GM12878 (cell line): ENCODE measurements around the gene MYLK4. TPM values are rescaled to one million over a fixed set of nuclear protein-coding genes. Genes with fewer than 3 reads are reported as not detected.

Source experiments
- ATAC-seq: fragments of 200-7000 bp; cut with Tn5 transposase; 3 replicates; pipeline ENCODE4 v1.9.1; 2020; ENCODE audit warnings: mild to moderate bottlenecking, moderate library complexity
- BruUV-seq: library from RNA; stranded (reverse); fragments of 400-500 nt; replicated peaks from 2 replicates; lab custom pipeline; 2021; lab: Mats Ljungman, UMichigan
- CTCF ChIA-PET: fragments of 300-600 bp; sonication (Branson Sonifier 250); formaldehyde crosslinking; extraction: SDS; loops from one replicate; lab custom pipeline; 2021; ENCODE audit warnings: inconsistent platforms; lab: Yijun Ruan, JAX
- POLR2A ChIA-PET: fragments of 350-600 bp; formaldehyde crosslinking; extraction: SDS; loops from one replicate; lab custom pipeline; 2021; ENCODE audit warnings: inconsistent platforms; lab: Charles Lee
- RAD21 ChIA-PET: fragments of 300-600 bp; sonication (Branson Sonifier 250); formaldehyde crosslinking; loops from one replicate; lab custom pipeline; 2023; ENCODE audit warnings: antibody characterized with exemption; ENCODE audit not compliant: unreplicated experiment; lab: Charles Lee
- SMC1A ChIA-PET: fragments of 300-600 bp; sonication (Branson Sonifier 250); formaldehyde crosslinking; loops from one replicate; lab custom pipeline; 2023; ENCODE audit not compliant: unreplicated experiment, uncharacterized antibody; lab: Charles Lee
- DNase-seq: peaks from one replicate; pipeline ENCODE4 v3.0.0-alpha.2; 2011; ENCODE audit warnings: low read depth, low spot score
- FAIRE-seq: peaks from 3 replicates; lab custom pipeline; 2011; peaks lifted over from hg19 to GRCh38; lab: Jason Lieb, UNC
- H2AFZ ChIP-seq: 2 replicates; pipeline ENCODE4 v1.6.0; 2011; ENCODE audit warnings: low read depth, low read length, control low read depth; ENCODE audit not compliant: control insufficient read depth
- H3K27ac ChIP-seq: 2 replicates; pipeline ENCODE4 v1.5.1; 2011; ENCODE audit warnings: control low read depth; ENCODE audit not compliant: control insufficient read depth, insufficient read depth
- H3K27me3 ChIP-seq, 2 experiments: replicated peaks in 1 of 2; 2 replicates each; pipeline versions ENCODE4 v1.6.0 to v1.6.1; 2011; ENCODE audit warnings: low read length in 1 of 2; ENCODE audit not compliant: control insufficient read depth in 2 of 2, insufficient read depth in 2 of 2
- H3K36me3 ChIP-seq, 2 experiments: 2 replicates each; pipeline ENCODE4 v1.5.1; 2011; ENCODE audit warnings: low read length in 1 of 2; ENCODE audit not compliant: control insufficient read depth in 2 of 2, insufficient read depth in 2 of 2
- H3K4me1 ChIP-seq: 2 replicates; pipeline ENCODE4 v1.6.1; 2011; ENCODE audit warnings: mild to moderate bottlenecking, low read length, moderate library complexity, mixed read lengths; ENCODE audit not compliant: control insufficient read depth, insufficient read depth
- H3K4me2 ChIP-seq: 2 replicates; pipeline ENCODE4 v1.6.0; 2011; ENCODE audit warnings: control low read depth; ENCODE audit not compliant: control insufficient read depth, insufficient read depth
- H3K4me3 ChIP-seq: fragments of 200-600 bp; sonication (generic); 2 replicates; pipeline ENCODE4 v1.5.1; 2016
- H3K79me2 ChIP-seq: 2 replicates; pipeline ENCODE4 v1.6.0; 2011; ENCODE audit warnings: low read length; ENCODE audit not compliant: control insufficient read depth, insufficient read depth
- H3K9ac ChIP-seq: 2 replicates; pipeline ENCODE4 v1.8.0; 2011; ENCODE audit warnings: low read length, control low read depth, mixed read lengths; ENCODE audit not compliant: control insufficient read depth, insufficient read depth
- H3K9me3 ChIP-seq: replicated peaks from 3 replicates; pipeline ENCODE4 v1.5.1; 2011; ENCODE audit warnings: mild to moderate bottlenecking, low read length; ENCODE audit not compliant: control insufficient read depth, insufficient read depth
- H4K20me1 ChIP-seq: 2 replicates; pipeline ENCODE4 v1.6.0; 2011; ENCODE audit not compliant: control insufficient read depth, insufficient read depth
- BCL11A ChIP-seq: IDR thresholded peaks from 2 replicates; pipeline ENCODE4 v1.6.1; 2011; ENCODE audit warnings: low read depth, low read length
- EGR1 ChIP-seq, 2 experiments: IDR thresholded peaks; 1 replicate in 1 of 2; 2 replicates in 1 of 2; pipeline ENCODE4 v1.6.1; 2011 to 2012; ENCODE audit warnings: low read depth in 2 of 2, low read length in 2 of 2, borderline replicate concordance in 1 of 2, mild to moderate bottlenecking in 1 of 2, moderate library complexity in 1 of 2
- ELK1 ChIP-seq: IDR thresholded peaks from 2 replicates; pipeline ENCODE4 v1.6.1; 2012; ENCODE audit warnings: low read depth, low read length, improper control_type of control experiment
- ESRRA ChIP-seq: IDR thresholded peaks from 2 replicates; pipeline ENCODE4 v1.6.1; 2012; ENCODE audit warnings: mild to moderate bottlenecking, low read length, improper control_type of control experiment
- NFXL1 ChIP-seq: fragments of 450-650 bp; IDR thresholded peaks from 2 replicates; pipeline ENCODE4 v1.6.1; 2017; ENCODE audit warnings: antibody characterized with exemption, mild to moderate bottlenecking, borderline replicate concordance
- PBX3 ChIP-seq: IDR thresholded peaks from 2 replicates; pipeline ENCODE4 v1.6.1; 2011; ENCODE audit warnings: mild to moderate bottlenecking, low read depth, low read length, moderate library complexity; ENCODE audit not compliant: insufficient replicate concordance
- SIN3A ChIP-seq: IDR thresholded peaks from 2 replicates; pipeline ENCODE4 v1.6.1; 2012; ENCODE audit warnings: low read depth, low read length, improper control_type of control experiment
- SMC3 ChIP-seq: IDR thresholded peaks from 2 replicates; pipeline ENCODE4 v1.6.1; 2011; ENCODE audit warnings: low read length, improper control_type of control experiment, borderline replicate concordance
- SREBF1 ChIP-seq: IDR thresholded peaks from 2 replicates; pipeline ENCODE4 v1.6.1; 2012; ENCODE audit warnings: mild to moderate bottlenecking, low read length
- WGBS: methylation state at CpG from one replicate; pipeline ENCODE4 v1.1.6; 2016; ENCODE audit warnings: low lambda C conversion rate; ENCODE audit not compliant: insufficient replicate concordance, insufficient coverage; ENCODE audit errors: missing lambda C conversion rate; 5-methylcytosine and 5-hydroxymethylcytosine counted together
- in situ Hi-C: fragments of 300-500 bp; cut with MboI; formaldehyde crosslinking; loops from 9 replicates; pipeline ENCODE4 v1.14.3; 2018; ENCODE audit warnings: mixed read lengths
- intact Hi-C: fragments of 100-400 bp; cut with micrococcal nuclease; formaldehyde crosslinking; loops from one replicate; pipeline ENCODE4 v1.14.2; 2022; ENCODE audit not compliant: unreplicated experiment
- polyA plus RNA-seq, 11 experiments: library from polyadenylated mRNA; depleted of rRNA in 4 of 11; unstranded in 6 of 11; stranded (reverse) in 5 of 11; fragments of >200 nt; fragmentation: Nextera tagmentation in 4 of 11; fragmentation: Illumina TruSeq in 1 of 11; extraction: Ambion mirVana in 4 of 11; extraction: Trizol in 1 of 11; gene quantifications; 1 replicate in 1 of 11; 2 replicates in 10 of 11; pipeline versions ENCODE4 v1.2.1 to v1.2.3, GENCODE V29; 2011 to 2016; ENCODE audit warnings: inconsistent platforms in 2 of 11, missing spikeins in 2 of 11, low read depth in 1 of 11
- total RNA-seq, 4 experiments: library from RNA; depleted of rRNA in 3 of 4; stranded (reverse); fragments of >200 nt in 3 of 4; fragmentation: Illumina TruSeq in 1 of 4; extraction: Trizol in 1 of 4; gene quantifications; 2 replicates each; pipeline versions ENCODE4 v1.2.1 to v1.2.3, GENCODE V29; 2013 to 2021
- TF ChIP-seq, protein P1 (sequence below): fragments of 150-350 bp; IDR thresholded peaks from 2 replicates; pipeline ENCODE4 v1.6.1; 2016; ENCODE audit warnings: low read depth, low read length

MYLK4 gene
- total and polyA plus RNA-seq, 10 of the 15 experiments (the other 5 are each of a cell fraction or from before 2014, with no cell fraction given) = under 0.01 to 0.09 (median 0.05) TPM; not detected in 1

DNA sequence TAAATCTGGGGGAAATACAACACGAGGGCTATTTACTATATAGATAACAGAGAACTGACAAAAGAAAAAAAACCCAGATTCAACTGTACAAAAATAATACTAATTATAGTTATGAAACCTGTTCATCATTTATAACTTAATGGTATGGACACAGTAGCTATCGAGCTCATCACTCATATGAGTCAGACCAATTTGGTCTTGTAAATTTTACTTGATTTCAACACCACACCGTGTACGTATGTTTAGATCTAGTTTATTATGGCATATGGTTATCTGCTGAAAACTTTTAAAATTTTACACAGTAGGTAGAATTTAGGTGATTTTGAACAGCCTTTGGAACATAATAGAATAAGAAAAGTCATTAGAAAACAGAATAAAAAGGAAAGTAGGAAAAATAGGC, 5.5 kb downstream of the MYLK4 start:
- Histone ChIP-seq H2AFZ (no peak overlapping the region), H3K4me3 (no peak overlapping the region), H3K4me2 (no peak overlapping the region), H3K4me1 (no peaks in the 10 kb centered on the region), H4K20me1 (no peaks in the 10 kb centered on the region), H3K27ac (no peak overlapping the region), H3K27me3 (peaks cover 4 to 8% of the 10 kb centered on the region in 2 experiments; a peak in 2 of 4 replicates), H3K9ac (no peak overlapping the region), H3K9me3 (no peaks in the 10 kb centered on the region), H3K79me2 (no peaks in the 10 kb centered on the region), H3K36me3 (no peaks in the 10 kb centered on the region)
- FAIRE-seq = no peak
- no peak for ATAC-seq
- 55% methylated on average over 4 of the region's 4 CpGs for WGBS
- no TSS peak for BruUV-seq
- in situ Hi-C loops (no loop called here), intact Hi-C loops (no loop called here)
- POLR2A ChIA-PET = no interaction called here
- no peak for TF ChIP-seq PBX3
- no peak for TF ChIP-seq NFXL1
- no peak for TF ChIP-seq SREBF1
- TF ChIP-seq BCL11A = no peak
- TF ChIP-seq ESRRA = no peak
- SMC1A ChIA-PET = interaction anchor here (1.9 kb wide), 1 partner anchor 9 kb away, joined by 7 read pairs; no protein-coding TSS in a partner anchor
- RAD21 ChIA-PET = no interaction called here
- CTCF ChIA-PET = interaction anchor here (1.0 to 1.9 kb wide), 3 partner anchors 11 to 114 kb away, joined by 3 to 5 read pairs (median 4); no protein-coding TSS in a partner anchor
- DNase-seq = no peak

DNA sequence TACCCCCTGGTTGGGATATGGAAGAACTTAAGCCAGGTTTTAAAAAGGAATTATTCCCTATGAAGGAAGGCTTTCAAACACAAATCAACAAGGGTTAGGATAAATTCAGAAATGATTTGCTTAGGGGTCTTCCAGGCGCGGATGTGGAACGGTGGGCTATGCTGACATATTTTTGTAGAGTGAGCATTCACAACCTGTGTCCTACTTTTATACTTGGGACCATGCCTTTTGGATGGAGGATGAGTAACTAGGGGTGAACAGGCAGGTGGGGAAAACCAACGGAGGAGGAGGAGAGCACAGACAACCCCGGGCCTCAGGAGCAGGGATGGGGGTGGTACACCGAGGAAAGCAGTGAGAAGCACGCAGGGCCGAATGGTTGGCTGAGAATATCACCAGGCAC, 5.9 kb downstream of the MYLK4 start:
- in situ Hi-C loops (no loop called here), intact Hi-C loops (no loop called here)
- H3K4me2 ChIP-seq = no peak overlapping the region
- H3K79me2 ChIP-seq = no peaks in the 10 kb centered on the region
- no peak overlapping the region for H3K9ac ChIP-seq
- H3K36me3 ChIP-seq = no peaks in the 10 kb centered on the region
- H3K27me3 ChIP-seq = peaks cover 5 to 8% of the 10 kb centered on the region in 2 experiments; a peak in 2 of 4 replicates
- H4K20me1 ChIP-seq = no peaks in the 10 kb centered on the region
- RAD21 ChIA-PET = no interaction called here
- WGBS = 73% methylated on average over 8 of the region's 8 CpGs
- no peak overlapping the region for H3K4me3 ChIP-seq
- H3K4me1 ChIP-seq = no peaks in the 10 kb centered on the region
- H3K27ac ChIP-seq = no peak overlapping the region
- FAIRE-seq (no peak), DNase-seq (no peak), ATAC-seq (no peak)
- H3K9me3 ChIP-seq = no peaks in the 10 kb centered on the region
- SMC1A ChIA-PET = interaction anchor here (1.9 kb wide), 1 partner anchor 9 kb away, joined by 7 read pairs; no protein-coding TSS in a partner anchor
- H2AFZ ChIP-seq = no peak overlapping the region
- CTCF ChIA-PET = no interaction called here
- BruUV-seq = no TSS peak
- POLR2A ChIA-PET = no interaction called here
- TF ChIP-seq ELK1 (no peak), SIN3A (no peak), SMC3 (no peak), EGR1 (IDR thresholded peaks at IDR 0.05; ENCODE audit: borderline replicate concordance in 1 of 2, low read depth in 2 of 2, low read length in 2 of 2) (no peak)
- TF ChIP-seq, protein P1, sequence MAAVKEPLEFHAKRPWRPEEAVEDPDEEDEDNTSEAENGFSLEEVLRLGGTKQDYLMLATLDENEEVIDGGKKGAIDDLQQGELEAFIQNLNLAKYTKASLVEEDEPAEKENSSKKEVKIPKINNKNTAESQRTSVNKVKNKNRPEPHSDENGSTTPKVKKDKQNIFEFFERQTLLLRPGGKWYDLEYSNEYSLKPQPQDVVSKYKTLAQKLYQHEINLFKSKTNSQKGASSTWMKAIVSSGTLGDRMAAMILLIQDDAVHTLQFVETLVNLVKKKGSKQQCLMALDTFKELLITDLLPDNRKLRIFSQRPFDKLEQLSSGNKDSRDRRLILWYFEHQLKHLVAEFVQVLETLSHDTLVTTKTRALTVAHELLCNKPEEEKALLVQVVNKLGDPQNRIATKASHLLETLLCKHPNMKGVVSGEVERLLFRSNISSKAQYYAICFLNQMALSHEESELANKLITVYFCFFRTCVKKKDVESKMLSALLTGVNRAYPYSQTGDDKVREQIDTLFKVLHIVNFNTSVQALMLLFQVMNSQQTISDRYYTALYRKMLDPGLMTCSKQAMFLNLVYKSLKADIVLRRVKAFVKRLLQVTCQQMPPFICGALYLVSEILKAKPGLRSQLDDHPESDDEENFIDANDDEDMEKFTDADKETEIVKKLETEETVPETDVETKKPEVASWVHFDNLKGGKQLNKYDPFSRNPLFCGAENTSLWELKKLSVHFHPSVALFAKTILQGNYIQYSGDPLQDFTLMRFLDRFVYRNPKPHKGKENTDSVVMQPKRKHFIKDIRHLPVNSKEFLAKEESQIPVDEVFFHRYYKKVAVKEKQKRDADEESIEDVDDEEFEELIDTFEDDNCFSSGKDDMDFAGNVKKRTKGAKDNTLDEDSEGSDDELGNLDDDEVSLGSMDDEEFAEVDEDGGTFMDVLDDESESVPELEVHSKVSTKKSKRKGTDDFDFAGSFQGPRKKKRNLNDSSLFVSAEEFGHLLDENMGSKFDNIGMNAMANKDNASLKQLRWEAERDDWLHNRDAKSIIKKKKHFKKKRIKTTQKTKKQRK = no peak
